NCI-H1105 (cell line): Measurements from ENCODE around the gene ITPRIPL2.

Experiments used
- DNase-seq: peaks from one replicate; lab custom pipeline; 2025; lab: John Stamatoyannopoulos, UW

Gene ITPRIPL2

DNA sequence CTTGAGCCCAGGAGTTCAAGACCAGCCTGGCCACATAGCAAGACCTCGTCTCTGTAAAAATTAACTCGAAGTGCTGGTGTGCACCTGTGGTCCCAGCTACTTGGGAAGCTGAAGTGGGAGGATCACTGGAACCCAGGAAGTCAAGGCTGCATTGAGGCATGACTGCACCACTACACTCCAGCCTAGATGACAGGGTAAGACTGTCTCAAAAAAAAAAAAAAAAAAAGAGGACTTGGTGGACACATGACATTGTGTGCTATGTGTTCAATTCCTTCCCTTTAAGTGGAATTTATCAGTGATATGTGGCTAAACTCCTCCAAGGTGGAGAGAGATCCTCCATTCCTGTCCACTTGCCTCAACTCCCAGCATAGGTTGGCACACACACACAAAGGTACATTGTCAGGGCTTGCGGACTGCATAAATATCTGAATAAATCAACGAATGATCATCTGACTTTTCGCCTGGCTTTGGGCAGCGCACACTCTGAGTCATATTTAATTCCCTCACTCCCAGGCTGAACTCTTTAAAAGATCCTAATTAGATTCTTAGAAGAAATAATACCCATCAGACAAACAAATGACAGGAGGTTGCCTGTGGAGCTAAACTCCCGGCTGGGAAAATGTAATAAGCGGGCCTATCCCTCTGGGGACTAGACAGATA lies 29.3 kb downstream of the ITPRIPL2 start:
- DNase-seq, result no peak

DNA sequence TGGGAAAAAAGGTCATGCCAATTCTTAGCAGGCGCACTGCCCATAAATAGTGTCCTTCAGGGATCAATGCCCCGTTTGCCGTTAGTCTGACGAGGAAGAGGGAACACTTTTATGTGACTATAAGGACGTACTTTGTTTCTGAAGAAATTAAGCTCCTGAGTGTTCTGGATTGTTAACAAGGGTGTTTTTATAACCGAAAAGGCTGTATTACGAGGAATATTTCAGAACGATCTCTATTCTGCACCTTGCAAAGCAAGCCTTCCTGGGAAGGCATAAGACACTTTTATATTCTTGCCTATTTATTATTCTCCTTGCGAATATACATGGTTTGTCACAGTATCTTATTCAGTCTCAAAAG lies 29.8 kb downstream of the ITPRIPL2 start:
- no peak for DNase-seq

DNA sequence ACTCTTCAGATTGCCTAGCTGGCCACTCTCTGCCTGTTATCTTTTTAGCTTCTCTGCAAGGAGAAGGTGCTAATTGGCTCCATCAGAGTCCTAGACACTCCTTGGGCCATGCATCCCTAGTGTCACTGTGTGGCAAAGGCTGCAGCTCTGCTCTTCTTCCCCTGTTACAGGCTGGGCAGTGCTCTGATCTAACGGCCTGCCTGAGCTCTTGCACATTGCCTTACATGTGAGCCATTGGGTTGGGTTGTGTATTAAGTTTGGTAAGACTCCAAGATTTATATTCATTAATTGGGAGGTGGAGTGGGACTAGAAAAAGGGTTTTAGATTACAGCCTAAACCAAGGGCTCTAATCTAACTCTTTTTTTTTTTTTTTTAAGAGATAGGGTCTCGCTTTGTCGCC lies 31.2 kb downstream of the ITPRIPL2 start:
- DNase-seq, result no peak

DNA sequence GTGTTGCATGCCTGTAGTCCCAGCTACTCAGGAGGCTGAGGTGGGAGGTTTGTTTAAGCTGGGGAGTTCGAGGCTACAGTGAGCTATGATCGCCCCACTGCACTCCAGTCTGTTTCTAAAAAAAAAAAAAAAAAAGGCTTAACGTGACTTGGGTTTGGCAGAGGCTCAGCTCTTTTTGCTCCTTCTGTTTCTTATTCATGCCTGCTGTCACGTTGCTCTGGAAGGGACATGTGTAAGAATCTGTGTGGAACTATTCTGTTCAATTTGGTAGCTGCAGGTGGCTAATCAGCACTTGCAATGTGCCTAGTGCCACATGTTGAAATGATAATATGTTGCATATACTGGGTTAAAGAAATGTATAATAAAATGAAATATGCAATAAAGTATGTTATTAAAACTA lies 33.4 kb downstream of the ITPRIPL2 start:
- DNase-seq, result no peak

DNA sequence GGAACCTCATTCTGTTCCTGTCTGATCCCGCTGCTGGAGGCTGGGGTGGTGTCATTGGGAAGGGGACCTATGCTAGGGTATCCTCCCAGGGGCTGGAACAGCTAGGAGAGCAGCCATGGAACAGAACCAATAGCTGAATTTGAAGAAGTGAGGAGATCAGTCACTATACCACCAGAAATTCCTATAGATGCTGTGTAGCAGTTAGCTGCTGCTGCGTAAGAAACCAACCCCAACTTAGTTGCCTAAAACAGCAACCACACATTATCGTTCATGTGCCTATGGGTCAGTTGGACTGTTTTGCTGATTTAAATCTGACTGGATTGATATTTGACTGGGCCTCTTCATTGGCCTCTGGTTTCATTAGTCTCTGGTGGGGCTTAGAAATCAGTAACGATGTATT lies 33.9 kb downstream of the ITPRIPL2 start:
- DNase-seq, result no peak

DNA sequence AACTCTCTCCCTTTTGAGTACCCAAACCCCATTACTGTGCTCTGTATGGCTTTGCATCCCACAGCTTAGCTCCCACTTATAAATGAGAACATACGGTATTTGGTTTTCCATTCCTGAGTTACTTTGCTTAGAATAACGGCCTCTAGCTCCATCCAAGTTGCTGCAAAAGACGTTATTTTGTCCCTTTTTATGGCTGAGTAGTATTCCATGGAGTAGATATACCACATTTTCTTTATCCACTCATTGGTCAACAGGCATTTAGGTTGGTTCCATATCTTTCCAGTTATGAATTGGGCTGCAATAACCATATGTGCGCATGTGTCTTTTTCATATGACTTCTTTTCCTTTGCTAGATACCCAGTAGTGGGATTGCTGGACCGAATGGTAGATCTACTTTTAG lies 34.4 kb downstream of the ITPRIPL2 start:
- DNase-seq, result no peak

DNA sequence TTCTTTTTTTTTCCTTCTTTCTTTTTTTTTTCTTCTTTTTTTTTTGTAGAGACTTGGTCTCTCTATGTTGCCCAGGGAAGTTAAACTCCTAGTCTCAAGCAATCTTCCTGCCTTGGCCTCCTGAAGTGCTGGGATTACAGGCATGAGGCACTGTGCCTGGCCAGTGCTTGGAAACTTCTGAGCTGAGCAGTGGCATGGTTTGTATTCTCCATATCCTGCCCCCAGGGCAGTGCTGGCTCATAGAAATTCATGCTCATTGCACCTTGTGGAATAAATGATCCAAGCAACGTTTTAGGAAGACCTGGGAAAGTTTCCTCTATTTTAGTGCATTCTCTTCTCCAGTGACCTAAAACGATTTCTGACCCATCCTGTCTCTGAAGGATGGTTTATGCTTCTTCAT lies 37.5 kb downstream of the ITPRIPL2 start:
- DNase-seq, result no peak

DNA sequence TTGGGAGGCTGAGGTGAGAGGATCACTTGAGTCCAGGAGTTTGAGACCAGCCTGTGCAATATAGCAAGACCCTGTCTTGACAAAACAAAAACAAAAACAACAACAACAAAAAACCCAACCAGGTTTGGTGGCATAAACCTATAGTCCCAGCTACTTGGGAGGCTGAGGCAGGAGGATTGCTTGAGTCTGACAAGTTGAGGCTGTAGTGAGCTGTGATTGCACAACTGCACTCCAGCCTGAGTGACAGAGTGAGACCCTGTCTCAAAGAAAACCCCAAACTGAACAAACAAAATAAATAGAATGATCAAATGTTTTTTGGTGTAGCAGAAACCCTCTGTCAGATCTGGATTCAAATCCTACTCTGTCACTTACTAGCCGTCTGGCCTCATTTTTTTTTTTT lies 38.3 kb downstream of the ITPRIPL2 start:
- no peak for DNase-seq

DNA sequence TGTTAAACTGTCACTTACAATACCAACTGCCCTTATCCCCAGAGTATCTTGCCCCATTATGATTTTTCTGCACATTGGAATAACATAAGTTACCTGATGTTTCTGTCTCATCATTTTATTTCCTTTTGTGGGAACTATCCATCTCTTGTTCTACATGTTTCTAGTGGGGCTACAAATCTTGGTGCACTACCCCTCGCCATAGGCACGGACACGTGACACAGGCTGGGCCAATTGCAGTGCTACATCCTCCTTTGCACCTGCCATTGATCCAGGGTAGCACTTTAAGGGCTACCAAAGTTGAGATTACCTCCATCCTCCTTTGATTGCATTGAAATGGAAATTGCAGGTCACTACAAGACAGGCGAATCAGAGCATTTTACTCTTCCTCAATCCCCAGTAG lies 40.1 kb downstream of the ITPRIPL2 start:
- DNase-seq, result no peak

DNA sequence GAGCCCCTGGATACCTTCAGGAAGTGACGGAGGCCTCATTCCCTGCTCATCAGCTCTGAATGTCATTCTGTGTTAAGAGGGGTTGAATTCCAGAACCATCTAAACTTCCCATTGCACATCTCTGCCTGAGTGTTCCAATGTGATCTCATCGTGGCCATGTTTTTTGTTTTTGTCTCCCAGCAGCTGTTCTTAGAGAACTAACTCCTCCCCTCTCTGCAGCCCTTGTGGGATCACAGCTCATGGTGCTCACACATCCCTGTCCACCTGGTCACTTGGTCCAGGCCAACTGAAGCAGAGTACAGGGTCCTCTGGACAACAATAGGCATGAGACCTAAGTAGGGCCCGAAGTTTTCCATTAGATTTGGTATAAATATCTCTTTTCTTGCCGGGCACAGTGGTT lies 48.3 kb downstream of the ITPRIPL2 start:
- no peak for DNase-seq

DNA sequence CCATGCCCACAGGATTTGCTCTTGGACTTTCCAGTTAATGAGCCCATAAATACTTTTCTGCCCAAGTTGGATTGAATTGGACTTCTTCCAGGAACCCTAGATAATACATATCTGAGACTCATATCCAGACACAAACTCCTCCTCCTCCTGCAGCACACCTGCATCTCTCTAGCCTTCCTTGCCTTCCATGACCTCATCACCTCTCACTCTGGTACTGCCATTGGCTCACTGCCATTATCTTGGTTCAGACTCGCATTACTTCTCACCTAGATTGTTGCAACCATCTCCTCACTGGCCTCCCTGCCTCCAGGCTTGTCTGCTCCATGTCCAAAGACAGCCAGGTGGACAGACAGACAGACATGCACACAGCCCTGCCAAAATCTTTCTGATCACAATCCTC lies 49.5 kb downstream of the ITPRIPL2 start:
- no peak for DNase-seq

DNA sequence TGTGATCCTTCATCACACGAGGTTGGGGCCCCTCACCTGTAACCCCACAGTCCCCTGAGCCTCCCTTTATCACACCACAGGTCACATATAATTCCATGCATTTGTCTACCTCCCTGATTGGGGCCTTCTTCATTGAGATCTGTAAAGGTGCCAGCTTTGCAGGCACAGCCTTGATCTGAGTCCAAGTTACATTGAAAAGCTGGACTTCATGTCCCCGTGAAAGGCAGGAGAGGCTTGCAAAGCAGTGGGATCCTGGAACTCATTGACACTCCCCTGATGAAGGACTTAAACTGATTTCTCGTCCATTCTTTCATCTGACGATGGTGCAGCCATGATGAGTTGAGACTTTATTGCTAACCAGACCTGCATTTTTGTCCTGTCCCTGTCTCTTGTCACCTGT lies 50.5 kb downstream of the ITPRIPL2 start:
- no peak for DNase-seq

DNA sequence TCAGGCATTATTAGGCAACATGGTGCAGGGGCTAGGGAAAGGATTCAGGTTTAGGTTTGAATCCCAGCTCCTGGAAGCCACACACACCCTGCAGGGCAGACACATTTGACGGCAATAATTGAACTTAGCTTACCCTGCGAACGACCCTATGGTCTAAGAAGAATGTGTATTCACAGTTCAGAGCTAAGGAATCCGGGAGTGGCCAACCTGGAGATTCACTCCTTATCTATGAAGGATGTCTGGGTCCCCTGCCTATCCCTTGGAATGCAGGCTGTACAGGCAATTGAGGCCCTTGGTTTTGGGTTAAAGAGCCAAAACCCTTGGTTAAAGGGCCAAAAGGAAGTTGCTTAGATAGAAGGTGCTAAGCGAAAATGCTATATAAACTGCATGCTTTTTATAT lies 51.3 kb downstream of the ITPRIPL2 start:
- no peak for DNase-seq

DNA sequence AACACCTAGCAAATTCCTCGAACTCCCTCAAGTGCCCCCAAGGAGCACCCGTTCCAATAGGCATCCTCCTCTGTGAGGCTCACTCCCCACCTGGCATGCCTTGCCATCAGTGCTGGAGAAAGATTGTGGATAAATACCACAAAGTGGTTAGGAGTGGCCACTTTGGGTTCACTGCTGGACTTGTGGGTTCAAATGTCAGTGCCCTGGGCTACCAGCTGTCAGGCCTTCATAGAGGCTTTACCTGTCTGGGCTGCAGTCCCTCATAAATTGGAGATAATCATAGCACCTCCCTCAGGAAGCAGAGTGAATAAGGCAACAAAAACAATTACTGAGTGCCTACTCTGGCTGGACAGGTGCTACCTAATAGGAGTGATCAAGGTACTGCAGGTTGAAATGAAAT lies 52.7 kb downstream of the ITPRIPL2 start:
- no peak for DNase-seq

DNA sequence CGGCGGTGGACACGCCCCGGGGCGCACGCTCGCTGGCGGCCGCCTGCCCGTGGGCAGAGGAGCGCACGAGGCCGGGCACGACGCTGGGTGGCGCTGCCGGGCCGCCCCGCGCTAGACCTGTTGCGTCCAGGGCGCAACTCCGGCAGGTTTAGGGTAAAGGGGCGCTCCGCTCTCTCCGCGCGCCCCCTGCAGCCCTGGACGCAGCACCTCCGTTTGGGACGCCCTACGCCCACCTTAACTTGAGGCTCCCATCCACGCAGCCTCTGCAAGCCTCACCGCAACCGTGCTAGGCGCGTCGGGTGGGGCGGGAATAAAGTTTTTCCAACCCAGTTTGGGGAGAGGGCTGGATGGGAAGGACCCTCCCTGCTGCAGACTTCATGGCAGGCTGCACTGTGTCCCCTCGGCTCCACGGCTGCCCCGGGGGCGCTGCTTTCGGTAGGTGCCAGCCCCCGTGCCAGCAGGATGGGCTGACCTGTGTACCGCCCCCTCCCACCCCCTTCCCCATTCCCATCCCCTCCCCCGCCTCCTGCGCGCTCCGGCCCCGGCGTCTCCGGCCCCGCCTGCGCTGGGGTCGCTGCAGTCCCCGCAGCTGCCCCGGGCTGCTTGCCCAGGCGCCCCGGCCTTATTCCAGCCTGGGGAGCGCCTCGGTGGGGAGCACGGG lies 54.1 kb downstream of the ITPRIPL2 start, which contains the start of gene SYT17:
Gene SYT17, plus strand, starts transcription at position 531 of the 661 bp plus-strand sequence. CDS start 407 bp downstream, outside the sequence.
- peak; percentile 57 for DNase-seq

DNA sequence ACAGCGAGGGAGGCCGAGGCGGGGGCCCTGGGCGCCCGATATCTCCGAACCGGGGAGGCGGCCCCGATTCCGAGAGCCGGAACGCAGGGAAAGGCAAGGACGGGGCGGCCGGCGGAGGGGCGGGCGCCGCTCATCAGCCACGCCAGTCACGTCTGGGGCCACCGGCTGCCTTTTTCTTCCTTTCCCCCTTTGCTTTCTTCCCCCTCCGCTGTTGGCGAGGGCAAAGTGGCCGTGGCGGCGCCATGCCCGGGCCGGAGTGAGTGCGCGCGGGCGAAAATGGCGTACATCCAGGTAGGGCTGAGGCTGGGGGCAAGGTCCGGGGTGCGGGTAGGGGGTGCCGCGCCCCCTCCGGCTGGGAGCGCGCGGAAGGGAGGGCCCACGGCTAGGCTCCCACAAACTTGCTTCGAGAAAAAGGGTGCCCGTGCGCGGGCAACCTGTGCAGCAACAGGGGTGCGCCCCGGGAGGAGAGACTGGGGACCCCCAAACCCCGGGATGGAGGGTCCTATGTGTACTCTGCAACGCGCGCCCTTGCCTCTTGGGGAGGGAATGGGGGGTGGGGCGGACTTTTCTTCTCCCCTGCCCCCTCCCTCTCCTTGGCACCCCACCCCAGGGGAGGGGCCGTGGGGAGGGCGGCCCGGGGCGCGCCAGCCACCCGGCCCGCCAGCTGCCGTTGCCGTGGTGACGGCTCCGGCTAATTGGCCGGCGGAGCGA lies 54.8 kb downstream of the ITPRIPL2 start:
- peak; percentile 64 for DNase-seq

DNA sequence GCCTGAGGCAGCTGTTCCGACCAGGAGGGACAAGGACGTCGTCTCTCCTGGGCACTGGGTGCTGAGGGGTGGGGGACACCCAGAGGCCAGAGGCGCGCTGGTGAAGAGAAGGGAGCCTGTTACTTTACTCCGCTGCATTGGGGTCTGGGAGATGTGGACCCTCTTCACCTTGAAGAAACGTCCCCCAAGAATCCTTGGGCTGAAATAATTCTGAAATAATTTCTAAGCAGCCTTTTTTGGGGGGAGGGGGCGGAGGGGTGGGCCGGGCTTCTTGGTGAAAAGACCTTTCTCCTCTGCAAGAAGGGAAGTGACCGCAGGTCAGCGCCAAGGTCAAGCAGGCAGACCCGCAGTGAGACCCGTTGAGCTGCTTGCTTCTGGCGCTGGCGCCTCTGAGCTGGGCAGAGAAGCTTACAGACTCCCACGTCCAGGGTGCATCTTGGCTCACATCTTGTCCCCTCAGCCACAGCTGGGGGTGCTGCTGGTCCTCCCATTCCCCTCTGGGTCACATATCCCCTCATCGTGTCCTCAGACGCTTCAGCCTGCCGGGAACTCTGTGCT lies 55.4 kb downstream of the ITPRIPL2 start:
- no peak for DNase-seq

DNA sequence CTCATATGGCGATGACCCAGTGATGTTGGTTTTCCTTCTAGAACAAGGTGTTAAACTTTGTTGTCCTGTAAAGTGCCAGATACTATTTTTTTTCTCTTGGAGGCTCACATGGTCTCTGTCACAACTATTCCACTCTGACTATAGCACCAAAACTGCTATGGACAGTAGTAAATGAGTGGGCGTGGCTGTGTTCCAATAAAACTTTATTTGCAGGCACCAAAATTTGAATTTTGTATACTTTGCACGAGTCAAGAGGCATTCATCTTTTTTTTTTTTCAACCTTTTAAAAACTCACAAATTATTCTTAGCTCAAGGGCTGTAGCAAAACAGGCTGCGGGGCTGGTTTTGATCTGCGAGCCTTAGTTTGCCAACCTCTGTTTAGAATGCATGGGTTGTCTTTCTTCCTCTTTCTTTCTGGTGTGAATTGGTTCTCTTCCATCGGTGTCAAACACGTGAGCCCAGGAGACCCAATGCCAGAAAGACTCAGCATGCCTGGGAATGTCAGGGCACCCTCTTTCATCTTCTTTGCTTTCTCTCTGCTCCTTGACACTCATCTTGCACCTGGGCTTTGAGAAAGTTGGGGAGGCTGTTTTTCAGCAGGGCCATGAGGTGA lies 56.4 kb downstream of the ITPRIPL2 start:
- DNase-seq, result no peak
